ENCODE results near the gene AIRE.

The AIRE gene

DNA sequence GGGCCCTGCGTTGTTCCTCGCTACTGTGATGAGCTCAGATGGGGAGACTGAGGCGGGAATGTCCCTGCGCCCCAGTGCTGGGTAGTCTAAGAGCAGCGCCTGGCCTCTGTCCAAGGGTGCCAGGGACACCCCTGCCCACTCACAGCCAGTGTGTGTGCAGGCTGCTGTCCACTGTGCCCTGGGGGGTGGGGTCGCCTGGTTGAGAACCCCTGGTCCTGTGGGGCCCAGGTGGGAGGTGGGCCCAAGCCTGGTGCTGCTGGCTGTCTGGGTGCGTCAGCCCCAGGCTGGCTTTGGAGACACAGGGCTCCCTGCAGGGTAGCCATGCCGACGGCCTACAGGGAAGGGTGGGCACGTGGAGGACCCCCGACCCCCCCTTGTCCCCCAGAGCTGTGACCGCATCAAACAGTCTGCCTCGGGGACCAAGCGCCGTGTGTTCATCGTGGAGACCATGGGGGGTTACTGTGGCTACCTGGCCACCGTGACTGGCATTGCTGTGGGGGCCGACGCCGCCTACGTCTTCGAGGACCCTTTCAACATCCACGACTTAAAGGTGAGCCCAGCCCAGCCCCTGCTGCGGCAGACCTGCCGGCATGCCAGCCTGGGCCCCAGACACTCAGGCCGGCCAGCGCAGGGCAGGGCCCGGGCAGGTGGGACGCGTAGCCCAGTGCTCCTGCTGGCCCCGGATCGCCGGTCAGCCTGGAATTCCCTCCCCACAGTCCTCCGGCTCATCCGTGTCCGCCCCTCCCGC is 38.6 kb downstream of the AIRE start:
- no peak for DNase-seq (ENCODE audit: low read depth, low spot score)

GRCh38 chr21:44324854-44325107 is 39.1 kb downstream of the AIRE start:
- no peak for DNase-seq (ENCODE audit: low read depth, low spot score)

GRCh38 chr21:44325386-44326271 is 40.0 kb downstream of the AIRE start:
- no peak for DNase-seq (ENCODE audit: low read depth, low spot score)

DNA sequence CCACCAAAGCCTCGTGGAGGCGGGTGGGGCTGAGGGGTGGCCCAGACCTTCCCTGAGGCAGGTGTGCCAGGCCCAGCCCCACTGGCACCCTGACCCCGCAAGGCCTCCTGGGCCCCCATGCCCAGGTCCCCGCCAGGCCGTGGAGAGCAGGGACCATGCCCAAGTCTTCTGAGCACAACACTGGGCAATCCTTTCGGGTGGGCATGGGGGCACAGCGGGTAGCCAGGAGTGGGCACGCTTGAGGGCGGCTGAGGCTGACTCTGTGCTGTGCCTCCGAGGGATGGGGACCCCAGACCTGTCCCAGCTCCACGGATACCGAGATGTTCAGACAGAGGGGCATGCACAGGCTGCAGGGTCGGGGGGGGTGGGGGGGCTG is 40.6 kb downstream of the AIRE start:
- DNase-seq (ENCODE audit: low read depth, low spot score), result no peak

- no peak for DNase-seq (ENCODE audit: low read depth, low spot score)
These were observed 41.3 kb downstream of the AIRE start for GRCh38 chr21:44326716-44327602.

DNA sequence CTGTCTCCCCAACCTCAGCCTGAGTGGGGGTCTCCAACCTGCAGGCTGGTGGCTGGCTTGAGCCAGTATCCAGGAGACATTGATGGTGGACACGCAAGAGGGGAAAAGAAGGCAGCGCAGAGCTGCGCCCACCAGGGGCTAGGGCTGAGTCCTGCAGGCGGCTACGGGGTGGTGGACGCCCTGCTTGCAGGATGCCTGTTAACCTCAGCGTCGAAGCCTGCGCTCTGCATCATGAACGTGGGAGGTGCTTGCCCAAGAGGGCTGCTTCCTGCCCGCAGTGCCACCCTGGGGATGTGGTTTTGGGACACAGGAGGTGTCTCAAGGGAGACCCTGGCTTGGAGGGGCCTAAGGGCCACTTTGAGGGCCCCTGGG is 41.9 kb downstream of the AIRE start:
- DNase-seq (ENCODE audit: low read depth, low spot score), result no peak

DNA sequence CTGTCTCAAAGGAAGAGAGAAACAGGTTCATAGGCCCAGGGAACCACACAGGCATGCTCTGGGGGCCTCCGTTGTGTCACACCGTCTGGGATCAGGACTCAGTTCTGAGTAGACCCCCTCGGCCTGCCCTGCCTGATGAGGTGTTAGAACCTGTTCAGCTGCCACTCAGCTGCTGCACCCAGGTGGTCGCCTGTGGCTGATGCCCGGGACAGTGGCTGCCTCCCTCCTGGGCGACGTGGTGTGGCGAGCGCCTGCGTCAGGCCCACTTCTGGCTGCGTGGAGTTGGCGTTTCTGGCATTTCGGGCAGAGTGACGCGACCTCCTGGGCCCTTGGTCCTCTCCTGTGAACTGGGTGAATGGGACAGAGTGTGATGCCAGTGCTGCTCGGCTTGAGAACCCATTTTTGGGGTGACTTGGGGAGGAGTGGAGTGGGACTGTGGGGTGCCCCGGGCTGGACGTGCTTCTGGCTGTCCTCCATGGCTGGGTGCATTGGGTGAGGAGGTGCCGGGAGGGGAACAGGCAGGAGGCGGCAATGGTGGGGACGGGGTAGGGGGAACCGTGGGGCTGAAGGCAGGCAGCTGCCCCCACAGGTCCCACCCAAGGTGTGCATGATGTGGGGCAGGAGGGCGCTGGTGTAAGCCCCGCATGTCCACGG is 42.7 kb downstream of the AIRE start:
- DNase-seq (ENCODE audit: low read depth, low spot score), result no peak

GRCh38 chr21:44329086-44329889 is 43.6 kb downstream of the AIRE start:
- DNase-seq (ENCODE audit: low read depth, low spot score), result no peak

GRCh38 chr21:44329971-44330681 is 44.5 kb downstream of the AIRE start:
- DNase-seq (ENCODE audit: low read depth, low spot score), result no peak

DNA sequence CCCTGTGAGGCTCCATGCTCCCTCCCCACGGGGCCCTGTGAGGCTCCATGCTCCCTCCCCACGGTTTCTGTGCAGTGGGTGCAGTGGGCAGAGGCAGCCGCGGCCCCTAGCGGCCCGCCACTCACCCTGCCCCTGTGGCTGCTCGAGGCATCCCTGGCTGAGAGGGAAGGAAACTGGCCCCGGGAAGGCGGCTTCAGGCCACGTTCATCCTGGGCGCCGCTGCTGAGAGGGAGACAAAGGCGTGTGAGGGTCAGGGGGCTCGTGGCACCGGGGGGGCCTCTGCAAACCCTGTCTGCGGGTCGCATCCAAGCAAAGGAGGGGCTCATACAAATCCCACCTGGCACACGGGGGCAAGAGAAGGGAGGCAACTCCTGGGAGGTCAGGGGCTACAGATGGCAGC is 45.0 kb downstream of the AIRE start:
- DNase-seq (ENCODE audit: low read depth, low spot score), result no peak

GRCh38 chr21:44331209-44331608 is 45.5 kb downstream of the AIRE start:
- no peak for DNase-seq (ENCODE audit: low read depth, low spot score)

GRCh38 chr21:44331650-44332307 is 46.1 kb downstream of the AIRE start:
- no peak for DNase-seq (ENCODE audit: low read depth, low spot score)

DNA sequence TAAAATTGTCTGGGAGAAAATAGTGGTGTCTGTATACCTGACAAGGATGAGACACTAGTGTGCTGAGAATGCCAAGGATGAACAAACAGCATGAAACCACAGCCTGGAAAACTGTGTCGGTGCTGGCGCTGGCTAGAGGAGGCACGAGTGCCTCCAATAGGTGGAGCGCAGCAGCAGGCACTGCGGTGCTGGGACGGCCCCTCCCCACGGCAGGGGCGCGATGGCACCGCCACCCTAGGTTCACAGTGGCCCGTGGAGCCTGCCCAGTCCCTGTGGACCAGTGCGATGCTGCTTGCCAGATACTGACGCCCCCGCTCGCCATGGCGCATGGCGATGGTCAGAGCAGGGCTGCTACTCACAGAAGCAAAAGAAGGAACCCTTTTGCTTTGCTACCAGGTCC is 46.7 kb downstream of the AIRE start:
- no peak for DNase-seq (ENCODE audit: low read depth, low spot score)

DNA sequence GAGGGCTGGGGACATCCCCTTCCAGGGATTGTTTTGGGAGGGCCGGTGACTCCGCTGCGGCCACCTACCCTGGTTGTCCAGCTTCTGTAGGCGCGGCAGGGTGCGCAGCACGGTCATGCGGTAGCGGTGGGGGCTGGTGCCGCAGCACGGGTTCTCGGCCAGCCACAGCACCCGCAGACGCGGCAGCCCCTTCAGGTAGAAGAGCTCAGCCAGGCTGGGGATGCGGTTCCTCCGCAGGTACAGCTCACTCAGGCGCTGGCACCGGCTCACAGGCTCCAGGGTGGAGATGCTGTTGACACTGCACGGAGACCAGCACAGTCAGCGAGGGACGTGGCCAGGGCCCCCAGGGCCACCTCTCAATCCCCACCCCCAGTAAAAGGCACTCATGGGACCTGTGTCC is 47.3 kb downstream of the AIRE start:
- no peak for DNase-seq (ENCODE audit: low read depth, low spot score)

DNA sequence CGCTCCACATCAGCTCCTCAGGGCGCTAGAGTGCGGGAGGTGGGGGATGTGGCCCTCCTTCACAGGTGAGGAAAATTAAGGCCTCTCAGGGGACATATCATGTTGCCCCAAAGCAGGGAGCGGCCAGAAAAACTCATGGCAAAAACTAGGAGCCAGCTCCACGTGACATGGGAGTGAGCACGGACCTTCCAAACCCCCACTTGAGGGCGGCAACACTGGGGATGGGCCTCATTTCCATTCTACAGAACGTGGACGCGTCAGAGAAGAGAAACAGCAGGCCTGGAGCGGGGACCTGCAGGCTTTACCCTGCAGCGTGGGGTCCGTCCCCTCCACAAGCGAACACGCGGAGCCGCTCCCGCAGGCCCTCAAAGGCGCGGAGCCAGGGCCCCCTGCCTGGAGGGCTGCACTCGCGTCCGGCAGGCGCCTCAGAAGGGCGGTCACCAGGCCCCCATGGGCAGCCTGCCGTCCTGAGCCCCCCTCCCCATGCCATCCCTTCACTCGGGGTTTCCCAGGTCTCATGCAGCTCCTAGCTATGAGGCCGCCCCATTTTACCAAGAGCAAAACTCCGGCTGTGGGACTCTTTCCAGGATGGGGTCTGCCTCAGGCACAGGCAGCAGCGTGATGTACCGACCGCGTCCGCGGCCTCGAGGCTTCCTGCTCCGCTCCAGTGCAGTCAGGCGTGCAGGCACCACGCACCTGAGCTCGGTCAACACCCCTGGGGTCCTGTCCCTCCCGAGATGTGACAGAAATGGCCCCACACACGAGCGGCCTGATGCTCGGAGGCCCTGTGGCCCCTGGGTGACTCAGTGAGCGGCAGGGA is 48.0 kb downstream of the AIRE start:
- no peak for DNase-seq (ENCODE audit: low read depth, low spot score)

GRCh38 chr21:44334329-44335030 is 48.8 kb downstream of the AIRE start:
- no peak for DNase-seq (ENCODE audit: low read depth, low spot score)

GRCh38 chr21:44335266-44336059 is 49.8 kb downstream of the AIRE start:
- DNase-seq (ENCODE audit: low read depth, low spot score), result no peak

GRCh38 chr21:44337449-44337848 is 51.8 kb downstream of the AIRE start:
- no peak for DNase-seq (ENCODE audit: low read depth, low spot score)
